IPS-15b (cell line): ENCODE data around the gene IGSF21.

Experiments used
- H3K27me3 ChIP-seq: one replicate; pipeline ENCODE4 v1.6.1; 2013; ENCODE audit warnings: low read length; ENCODE audit not compliant: control insufficient read depth, insufficient read depth
- H3K36me3 ChIP-seq: one replicate; pipeline ENCODE4 v1.6.1; 2013; ENCODE audit warnings: low read length; ENCODE audit not compliant: control insufficient read depth, insufficient read depth
- H3K4me1 ChIP-seq: one replicate; pipeline ENCODE4 v1.6.1; 2013; ENCODE audit warnings: mild to moderate bottlenecking, low read length; ENCODE audit not compliant: control insufficient read depth, insufficient read depth
- H3K4me3 ChIP-seq: one replicate; pipeline ENCODE4 v1.5.1; 2013; ENCODE audit warnings: low read depth, low read length
- H3K9ac ChIP-seq: one replicate; pipeline ENCODE4 v1.6.1; 2013; ENCODE audit warnings: low read depth, mild to moderate bottlenecking, low read length
- H3K9me3 ChIP-seq: one replicate; pipeline ENCODE4 v1.6.1; 2013; ENCODE audit warnings: mild to moderate bottlenecking, low read length; ENCODE audit not compliant: control insufficient read depth, insufficient read depth

The IGSF21 gene

DNA sequence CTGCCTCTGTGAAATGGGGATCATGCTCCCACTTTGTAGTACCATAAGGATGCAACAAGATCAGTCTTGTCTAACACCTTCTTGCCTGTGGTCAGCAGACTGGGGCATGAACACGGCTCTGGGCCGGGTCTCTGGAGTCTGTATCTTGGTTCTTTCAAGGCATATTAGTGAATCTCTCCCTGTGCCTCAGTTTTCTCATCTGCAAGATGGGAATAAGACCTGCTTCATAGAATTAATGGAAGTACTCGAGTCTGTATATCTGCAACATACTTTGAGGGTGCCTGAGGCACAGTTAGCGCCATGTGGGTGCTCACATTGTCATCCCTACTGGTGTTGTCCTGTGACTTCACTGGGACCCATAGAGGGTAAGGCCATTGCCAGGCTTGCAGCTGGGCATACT, 84.6 kb downstream of the IGSF21 start:
- Histone ChIP-seq H3K36me3 (no peaks in the 10 kb centered on the region), H3K4me3 (no peak overlapping the region), H3K9ac (no peak overlapping the region), H3K27me3 (no peaks in the 10 kb centered on the region), H3K9me3 (no peaks in the 10 kb centered on the region), H3K4me1 (no peaks in the 10 kb centered on the region)

- Histone ChIP-seq H3K4me3 (no peak overlapping the region), H3K4me1 (no peaks in the 10 kb centered on the region), H3K9me3 (no peaks in the 10 kb centered on the region), H3K9ac (no peak overlapping the region), H3K36me3 (no peaks in the 10 kb centered on the region), H3K27me3 (no peaks in the 10 kb centered on the region)
Measured at GRCh38 chr1:18192974-18193373, 85.4 kb downstream of the IGSF21 start.

DNA sequence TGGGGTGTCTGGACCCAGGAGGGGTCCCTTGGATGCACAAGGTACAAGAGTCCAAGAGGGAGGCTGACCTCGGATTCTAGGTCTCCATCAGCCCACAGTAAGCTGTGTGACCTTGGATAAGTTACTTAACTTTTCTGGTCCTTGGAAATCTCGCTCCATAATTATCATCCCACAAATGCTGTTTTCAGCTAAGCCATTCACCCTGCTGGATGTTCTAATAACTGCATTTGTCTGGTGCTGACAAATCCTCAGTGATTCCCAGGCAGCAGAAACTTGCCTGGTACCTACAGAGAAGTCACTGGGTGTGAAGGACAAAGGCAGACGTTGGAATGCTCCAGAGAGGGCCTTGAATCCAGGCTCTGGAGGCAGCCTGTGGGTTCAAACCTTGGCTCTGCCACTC, 89.7 kb downstream of the IGSF21 start:
- no peaks in the 10 kb centered on the region for H3K27me3 ChIP-seq
- no peak overlapping the region for H3K4me3 ChIP-seq
- H3K9me3 ChIP-seq, result no peaks in the 10 kb centered on the region
- no peaks in the 10 kb centered on the region for H3K4me1 ChIP-seq
- no peak overlapping the region for H3K9ac ChIP-seq
- H3K36me3 ChIP-seq, result no peaks in the 10 kb centered on the region

DNA sequence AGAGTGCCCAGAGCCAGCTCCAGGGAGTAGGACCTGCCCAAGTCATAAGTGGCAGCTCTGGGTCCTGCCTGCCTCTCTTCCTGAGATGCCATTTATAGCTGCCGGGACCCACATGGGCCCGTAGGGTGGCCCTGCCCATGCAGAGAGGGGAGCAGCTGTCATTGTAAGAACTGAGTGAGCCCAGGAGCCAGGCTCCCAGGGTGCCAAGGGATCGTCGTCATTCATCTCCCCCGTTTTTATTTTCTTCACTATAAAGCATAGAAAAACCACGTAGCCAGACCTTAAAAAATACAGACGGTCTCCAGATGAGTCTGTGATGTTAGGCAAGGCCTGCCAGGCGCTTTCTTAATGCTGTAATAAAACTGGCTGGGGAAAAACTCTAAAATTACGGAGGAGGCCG, 90.7 kb downstream of the IGSF21 start:
- no peaks in the 10 kb centered on the region for H3K36me3 ChIP-seq
- no peaks in the 10 kb centered on the region for H3K27me3 ChIP-seq
- no peak overlapping the region for H3K4me3 ChIP-seq
- H3K9me3 ChIP-seq, result no peaks in the 10 kb centered on the region
- H3K9ac ChIP-seq, result no peak overlapping the region
- H3K4me1 ChIP-seq, result no peaks in the 10 kb centered on the region

GRCh38 chr1:18199462-18199861, 91.9 kb downstream of the IGSF21 start:
- Histone ChIP-seq H3K9me3 (no peaks in the 10 kb centered on the region), H3K9ac (no peak overlapping the region), H3K36me3 (no peaks in the 10 kb centered on the region), H3K27me3 (no peaks in the 10 kb centered on the region), H3K4me3 (no peak overlapping the region), H3K4me1 (peaks cover 1% of the 10 kb centered on the region)

DNA sequence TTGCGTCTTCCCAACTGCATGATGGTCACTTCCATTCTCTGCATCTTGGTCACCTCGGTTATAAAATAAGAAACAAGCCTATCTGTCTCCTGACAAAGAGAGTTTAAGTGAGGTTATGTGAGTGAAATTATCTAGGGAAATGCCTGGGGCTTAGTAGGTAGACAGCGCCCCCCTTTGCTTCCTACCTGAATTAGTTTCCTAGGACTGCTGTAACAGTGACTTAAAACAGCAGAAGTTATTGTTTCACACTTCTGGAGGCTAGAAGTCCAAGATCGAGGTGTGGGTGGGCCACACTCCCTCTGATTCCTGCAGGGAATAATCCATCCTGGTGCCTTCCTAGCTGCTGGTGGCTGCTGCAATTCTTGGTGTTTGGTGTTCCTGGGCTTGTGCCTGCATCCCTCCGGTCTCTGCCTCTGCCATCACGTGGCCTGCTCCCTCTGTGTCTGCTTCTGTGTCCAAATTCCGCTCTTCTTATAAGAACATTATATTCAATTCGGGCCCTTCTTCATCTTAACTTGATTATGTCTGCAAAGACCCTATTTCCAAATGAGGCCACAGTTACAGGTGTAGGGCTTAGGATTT, 92.6 kb downstream of the IGSF21 start:
- Histone ChIP-seq H3K36me3 (no peaks in the 10 kb centered on the region), H3K9ac (no peak overlapping the region), H3K4me1 (peaks cover 7% of the 10 kb centered on the region), H3K9me3 (no peaks in the 10 kb centered on the region), H3K27me3 (no peaks in the 10 kb centered on the region), H3K4me3 (no peak overlapping the region)

GRCh38 chr1:18200918-18201317, 93.3 kb downstream of the IGSF21 start:
- no peaks in the 10 kb centered on the region for H3K27me3 ChIP-seq

DNA sequence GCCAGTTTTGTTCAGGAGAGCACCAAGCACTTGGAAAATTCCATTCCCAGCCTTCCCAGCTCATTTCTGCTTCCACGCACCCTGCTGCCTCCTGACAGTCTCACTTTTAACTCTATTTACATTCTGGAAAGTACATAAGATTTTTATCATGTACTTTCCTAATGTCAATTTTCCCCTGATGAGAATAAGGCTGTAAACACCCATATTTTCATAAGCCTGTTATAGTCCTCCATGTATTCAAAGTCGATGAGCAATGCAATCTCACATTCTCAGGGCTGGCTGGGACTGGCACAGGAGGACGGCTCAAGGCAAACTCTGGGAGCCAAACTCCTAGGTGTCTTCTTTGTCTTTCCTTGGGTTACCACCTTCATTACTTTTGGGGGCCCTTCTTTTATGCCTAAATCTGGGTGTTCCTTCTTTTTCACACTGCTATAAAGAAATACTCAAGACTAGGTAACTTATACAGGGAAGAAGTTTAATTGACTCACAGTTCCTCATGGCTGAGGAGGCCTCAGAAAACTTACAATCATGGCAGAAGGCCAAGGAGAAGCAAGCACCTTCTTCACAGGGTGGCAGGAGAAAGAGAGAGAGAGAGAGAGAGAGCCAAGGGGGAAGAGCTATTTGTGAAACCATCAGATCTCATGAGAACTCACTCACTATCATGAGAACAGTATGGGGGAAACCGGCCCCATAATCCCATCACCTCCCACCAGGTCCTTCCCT, 94.6 kb downstream of the IGSF21 start:
- Histone ChIP-seq H3K9me3 (no peaks in the 10 kb centered on the region), H3K4me1 (peaks cover 7% of the 10 kb centered on the region), H3K9ac (no peak overlapping the region), H3K36me3 (no peaks in the 10 kb centered on the region), H3K27me3 (no peaks in the 10 kb centered on the region), H3K4me3 (no peak overlapping the region)

More at GRCh38 chr1:18200918-18201317, 93.3 kb downstream of the IGSF21 start:
- Histone ChIP-seq H3K9me3 (no peaks in the 10 kb centered on the region), H3K36me3 (no peaks in the 10 kb centered on the region), H3K9ac (no peak overlapping the region), H3K4me3 (no peak overlapping the region), H3K4me1 (peaks cover 7% of the 10 kb centered on the region)

DNA sequence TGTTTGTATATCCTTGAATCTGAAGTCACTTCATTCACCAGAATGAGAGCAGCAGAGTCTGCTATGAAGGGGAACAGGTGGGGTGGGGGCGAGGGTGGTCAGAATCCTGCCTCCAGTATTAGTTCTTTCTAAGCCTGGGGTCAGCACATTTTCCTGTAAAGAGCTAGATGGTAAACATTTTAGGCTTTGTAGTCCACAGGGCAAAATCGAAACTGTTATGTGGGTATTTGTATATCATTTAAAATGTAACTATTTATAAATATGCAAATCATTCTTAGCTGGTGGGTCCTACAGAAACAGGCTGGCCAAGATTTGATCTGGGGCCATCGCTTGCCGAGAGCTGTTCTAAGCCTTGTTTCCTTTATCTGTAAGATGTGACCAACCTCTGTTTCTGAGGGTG, 96.0 kb downstream of the IGSF21 start:
- Histone ChIP-seq H3K27me3 (no peaks in the 10 kb centered on the region), H3K4me3 (no peak overlapping the region), H3K9ac (no peak overlapping the region), H3K9me3 (no peaks in the 10 kb centered on the region), H3K36me3 (no peaks in the 10 kb centered on the region), H3K4me1 (peaks cover 7% of the 10 kb centered on the region)

DNA sequence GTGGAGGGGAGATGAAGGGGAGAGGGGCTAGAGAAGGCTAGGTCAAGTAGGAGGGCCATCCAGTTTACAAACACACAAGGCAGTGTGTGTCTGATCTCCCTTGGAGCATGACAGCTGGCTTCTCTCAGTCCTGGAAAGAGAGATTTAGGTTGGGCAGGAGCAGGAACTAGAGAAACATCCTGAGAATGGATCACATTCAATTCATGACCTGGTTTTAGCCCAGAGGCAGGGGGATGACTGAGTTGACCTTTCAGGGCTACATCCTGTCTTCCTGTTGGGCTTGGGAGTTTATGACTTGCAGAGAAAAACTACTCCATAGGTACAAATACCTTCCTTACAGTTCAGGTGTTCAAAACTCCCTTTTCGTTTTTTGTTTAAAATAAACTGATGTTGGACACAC, 97.0 kb downstream of the IGSF21 start:
- H3K4me3 ChIP-seq, result no peak overlapping the region
- H3K36me3 ChIP-seq, result no peaks in the 10 kb centered on the region
- no peaks in the 10 kb centered on the region for H3K9me3 ChIP-seq
- no peak overlapping the region for H3K9ac ChIP-seq
- H3K27me3 ChIP-seq, result no peaks in the 10 kb centered on the region
- peaks cover 7% of the 10 kb centered on the region for H3K4me1 ChIP-seq

DNA sequence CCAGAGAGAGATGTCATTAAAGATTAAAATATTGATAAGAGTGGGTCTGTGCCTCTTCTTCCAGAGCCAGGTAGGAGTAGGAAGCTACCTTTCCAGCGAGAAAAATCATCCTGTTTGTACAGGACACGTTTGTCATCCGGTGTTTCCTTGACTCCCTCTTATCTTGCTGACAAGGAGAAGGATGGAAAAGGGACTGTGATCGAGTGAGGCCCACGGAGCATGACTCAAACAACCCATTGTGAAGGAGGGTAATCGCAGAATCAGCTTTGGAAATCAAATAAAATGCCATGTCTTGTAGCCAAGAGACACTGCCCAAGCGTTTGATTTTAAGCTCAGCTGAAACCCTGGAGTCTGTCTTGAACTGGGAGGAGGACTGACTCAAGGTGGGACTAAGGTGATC, 97.7 kb downstream of the IGSF21 start:
- H3K4me1 ChIP-seq, result peaks cover 7% of the 10 kb centered on the region

DNA sequence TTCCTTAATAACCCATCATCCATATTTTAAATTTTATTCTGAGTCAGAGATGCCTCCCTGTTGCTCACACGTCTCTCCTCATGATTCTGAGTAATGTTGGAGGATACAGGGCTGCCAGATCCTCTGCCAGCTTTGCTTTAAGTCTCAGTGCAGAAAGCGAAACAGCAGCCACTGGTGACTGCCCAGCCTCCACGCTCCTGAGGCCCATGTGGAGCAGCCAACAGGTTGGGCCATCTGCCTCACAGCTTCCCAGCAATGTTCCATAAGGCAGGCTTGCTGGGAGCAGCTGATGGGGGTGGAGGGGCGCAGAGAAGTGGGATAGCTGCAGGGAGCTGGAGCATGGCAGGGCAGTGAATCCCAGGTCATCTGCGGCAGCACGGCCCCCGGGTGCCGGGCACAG, 104.2 kb downstream of the IGSF21 start:
- Histone ChIP-seq H3K9ac (no peak overlapping the region), H3K36me3 (no peaks in the 10 kb centered on the region), H3K9me3 (no peaks in the 10 kb centered on the region), H3K4me3 (no peak overlapping the region), H3K4me1 (peaks cover 2% of the 10 kb centered on the region), H3K27me3 (no peaks in the 10 kb centered on the region)

More for the DNA sequence above, 97.7 kb downstream of the IGSF21 start:
- Histone ChIP-seq H3K9ac (no peak overlapping the region), H3K4me3 (no peak overlapping the region), H3K27me3 (no peaks in the 10 kb centered on the region), H3K9me3 (no peaks in the 10 kb centered on the region), H3K36me3 (no peaks in the 10 kb centered on the region)
